Keratinocyte (primary cell): ENCODE data around the gene UBE2L5. TPM values are rescaled to one million over a fixed set of nuclear protein-coding genes. Genes with fewer than 3 reads are reported as not detected.
A peak's percentile ranks its signal among the peaks of the same experiment; 100 is the strongest.

ENCODE experiments used
- DNase-seq: peaks from one replicate; pipeline ENCODE4 v3.0.0-alpha.2; 2011; ENCODE audit warnings: low read depth, missing footprints, low spot score
- FAIRE-seq: peaks from 2 replicates; lab custom pipeline; 2011; peaks lifted over from hg19 to GRCh38; lab: Jason Lieb, UNC
- H2AFZ ChIP-seq: 2 replicates; pipeline ENCODE4 v1.6.0; 2012; ENCODE audit warnings: low read length, control low read depth, inconsistent platforms; ENCODE audit not compliant: control insufficient read depth
- H3K27ac ChIP-seq: 2 replicates; pipeline ENCODE4 v1.5.1; 2011; ENCODE audit warnings: low read length; ENCODE audit not compliant: control insufficient read depth, insufficient read depth
- H3K27me3 ChIP-seq: 3 replicates; pipeline ENCODE4 v1.6.0; 2011; ENCODE audit warnings: low read length; ENCODE audit not compliant: control insufficient read depth, insufficient read depth; ENCODE audit errors: extremely low read depth
- H3K36me3 ChIP-seq, 2 experiments: 2 replicates in 1 of 2; 3 replicates in 1 of 2; pipeline ENCODE4 v1.5.1; 2011; ENCODE audit warnings: low read length in 2 of 2, mild to moderate bottlenecking in 1 of 2; ENCODE audit not compliant: control insufficient read depth in 2 of 2, insufficient read depth in 2 of 2; ENCODE audit errors: extremely low read depth in 1 of 2
- H3K4me1 ChIP-seq: 3 replicates; pipeline ENCODE4 v1.5.1; 2011; ENCODE audit warnings: low read length; ENCODE audit not compliant: control insufficient read depth, insufficient read depth; ENCODE audit errors: extremely low read depth
- H3K4me2 ChIP-seq: 3 replicates; pipeline ENCODE4 v1.6.0; 2011; ENCODE audit warnings: low read depth, low read length; ENCODE audit not compliant: control insufficient read depth, insufficient read depth; ENCODE audit errors: extremely low read depth
- H3K4me3 ChIP-seq, 3 experiments: fragments of 200-600 bp in 1 of 3; sonication (generic) in 1 of 3; 2 replicates in 2 of 3; 3 replicates in 1 of 3; pipeline ENCODE4 v1.5.1; 2011 to 2016; ENCODE audit warnings: low read length in 3 of 3, mild to moderate bottlenecking in 3 of 3, control low read depth in 2 of 3, inconsistent platforms in 1 of 3, low read depth in 1 of 3, mixed read lengths in 1 of 3, mixed run types in 1 of 3, moderate library complexity in 1 of 3; ENCODE audit not compliant: control insufficient read depth in 2 of 3, insufficient read depth in 2 of 3; ENCODE audit errors: extremely low read depth in 1 of 3
- H3K79me2 ChIP-seq: 2 replicates; pipeline ENCODE4 v1.6.0; 2012; ENCODE audit warnings: low read length; ENCODE audit not compliant: control insufficient read depth, insufficient read depth
- H3K9ac ChIP-seq: 3 replicates; pipeline ENCODE4 v1.6.0; 2011; ENCODE audit warnings: low read length; ENCODE audit not compliant: control insufficient read depth, insufficient read depth; ENCODE audit errors: extremely low read depth
- H3K9me1 ChIP-seq: 3 replicates; pipeline ENCODE4 v1.6.0; 2011; ENCODE audit warnings: low read length; ENCODE audit not compliant: control insufficient read depth, insufficient read depth; ENCODE audit errors: extremely low read depth
- H3K9me3 ChIP-seq: 2 replicates; pipeline ENCODE4 v1.5.1; 2012; ENCODE audit warnings: low read depth, low read length; ENCODE audit not compliant: control insufficient read depth
- H4K20me1 ChIP-seq: 3 replicates; pipeline ENCODE4 v1.6.0; 2011; ENCODE audit warnings: low read length; ENCODE audit not compliant: control insufficient read depth, insufficient read depth; ENCODE audit errors: extremely low read depth
- CTCF ChIP-seq, 3 experiments: IDR thresholded peaks in 1 of 3; conservative IDR thresholded peaks in 1 of 3; optimal IDR thresholded peaks in 1 of 3; 2 replicates in 2 of 3; 3 replicates in 1 of 3; pipeline versions ENCODE3 to v1.5.1; 2011; ENCODE audit warnings: low read length in 3 of 3, mild to moderate bottlenecking in 3 of 3, moderate library complexity in 2 of 3, control low read depth in 1 of 3, inconsistent platforms in 1 of 3; ENCODE audit not compliant: insufficient read depth in 2 of 3; ENCODE audit errors: extremely low read depth in 1 of 3
- EZH2 ChIP-seq: IDR thresholded peaks from one replicate; pipeline ENCODE4 v1.6.1; 2012; ENCODE audit warnings: inconsistent platforms, mild to moderate bottlenecking, low read length, moderate library complexity
- dilution Hi-C: fragments of 300-500 bp; cut with MboI; formaldehyde crosslinking; loops from one replicate; pipeline ENCODE4 v1.7.0; 2020; ENCODE audit warnings: low sequenced_read_pairs; ENCODE audit not compliant: extremely low pct_ligation_motif_present
- polyA plus RNA-seq, 5 experiments: library from polyadenylated mRNA; depleted of rRNA in 3 of 5; stranded (reverse) in 3 of 5; stranded (forward) in 1 of 5; unstranded in 1 of 5; fragments of >200 nt; gene quantifications; 1 replicate in 1 of 5; 2 replicates in 3 of 5; 3 replicates in 1 of 5; pipeline versions ENCODE4 v1.2.1 to v1.2.3, GENCODE V29; 2011 to 2012; ENCODE audit warnings: missing spikeins in 2 of 5, low read depth in 1 of 5, low replicate concordance in 1 of 5

Gene UBE2L5
- polyA plus RNA-seq, 1 donor (not counting 4 experiments of a cell fraction or from before 2014, with no cell fraction given) = 0.38 TPM

GRCh38 chr13:30375265-30375835 is 46.9 kb upstream of the UBE2L5 start:
- dilution Hi-C loops = no loop called here
- no peak overlapping the region for H2AFZ ChIP-seq
- H3K9me1 ChIP-seq = no peaks in the 10 kb centered on the region
- no peaks in the 10 kb centered on the region for H3K79me2 ChIP-seq
- H3K4me3 ChIP-seq = no peak overlapping the region
- no peaks in the 10 kb centered on the region for H3K36me3 ChIP-seq
- H3K27ac ChIP-seq = no peak overlapping the region
- DNase-seq (no peak), FAIRE-seq (no peak)
- H3K9me3 ChIP-seq = no peaks in the 10 kb centered on the region
- no peak overlapping the region for H3K9ac ChIP-seq
- TF ChIP-seq CTCF (optimal IDR thresholded peaks at IDR 0.05 in 1 of 3, IDR thresholded peaks at IDR 0.05 in 1 of 3, conservative IDR thresholded peaks at IDR 0.05 in 1 of 3; ENCODE audit: extremely low read depth in 1 of 3, insufficient read depth in 2 of 3, low read length in 3 of 3) = no peak
- TF ChIP-seq EZH2 = no peak
- H3K4me1 ChIP-seq = no peaks in the 10 kb centered on the region
- no peaks in the 10 kb centered on the region for H4K20me1 ChIP-seq
- H3K27me3 ChIP-seq = no peaks in the 10 kb centered on the region
- no peak overlapping the region for H3K4me2 ChIP-seq

GRCh38 chr13:30376426-30377311 is 45.6 kb upstream of the UBE2L5 start:
- Histone ChIP-seq H3K9me3 (no peaks in the 10 kb centered on the region), H3K27ac (no peak overlapping the region), H4K20me1 (no peaks in the 10 kb centered on the region), H3K79me2 (no peaks in the 10 kb centered on the region), H3K4me1 (no peaks in the 10 kb centered on the region), H3K36me3 (no peaks in the 10 kb centered on the region), H3K4me3 (no peak overlapping the region), H3K27me3 (no peaks in the 10 kb centered on the region), H3K4me2 (no peak overlapping the region), H2AFZ (peak overlapping the region; percentile 47), H3K9me1 (no peaks in the 10 kb centered on the region), H3K9ac (no peak overlapping the region)
- DNase-seq = no peak
- FAIRE-seq = peak; percentile 29
- TF ChIP-seq EZH2 = no peak
- no peak for TF ChIP-seq CTCF (optimal IDR thresholded peaks at IDR 0.05 in 1 of 3, IDR thresholded peaks at IDR 0.05 in 1 of 3, conservative IDR thresholded peaks at IDR 0.05 in 1 of 3; ENCODE audit: extremely low read depth in 1 of 3, insufficient read depth in 2 of 3, low read length in 3 of 3)
- dilution Hi-C loops = no loop called here
